Measurements from ENCODE around the gene NEURL4.

The NEURL4 gene

GRCh38 chr17:7352910-7353635 lies 23.9 kb upstream of the NEURL4 start:
- TF ChIP-seq ZFX (IDR thresholded peaks at IDR 0.05), result no peak
- TF ChIP-seq, protein P1, sequence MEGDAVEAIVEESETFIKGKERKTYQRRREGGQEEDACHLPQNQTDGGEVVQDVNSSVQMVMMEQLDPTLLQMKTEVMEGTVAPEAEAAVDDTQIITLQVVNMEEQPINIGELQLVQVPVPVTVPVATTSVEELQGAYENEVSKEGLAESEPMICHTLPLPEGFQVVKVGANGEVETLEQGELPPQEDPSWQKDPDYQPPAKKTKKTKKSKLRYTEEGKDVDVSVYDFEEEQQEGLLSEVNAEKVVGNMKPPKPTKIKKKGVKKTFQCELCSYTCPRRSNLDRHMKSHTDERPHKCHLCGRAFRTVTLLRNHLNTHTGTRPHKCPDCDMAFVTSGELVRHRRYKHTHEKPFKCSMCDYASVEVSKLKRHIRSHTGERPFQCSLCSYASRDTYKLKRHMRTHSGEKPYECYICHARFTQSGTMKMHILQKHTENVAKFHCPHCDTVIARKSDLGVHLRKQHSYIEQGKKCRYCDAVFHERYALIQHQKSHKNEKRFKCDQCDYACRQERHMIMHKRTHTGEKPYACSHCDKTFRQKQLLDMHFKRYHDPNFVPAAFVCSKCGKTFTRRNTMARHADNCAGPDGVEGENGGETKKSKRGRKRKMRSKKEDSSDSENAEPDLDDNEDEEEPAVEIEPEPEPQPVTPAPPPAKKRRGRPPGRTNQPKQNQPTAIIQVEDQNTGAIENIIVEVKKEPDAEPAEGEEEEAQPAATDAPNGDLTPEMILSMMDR (conservative IDR thresholded peaks at IDR 0.05), result no peak
- peak overlapping the region; percentile 87; the same call in 1 of the 2 replicates for H3K27ac ChIP-seq

- peak overlapping the region; percentile 87 for H3K27ac ChIP-seq
- TF ChIP-seq, protein P1 (conservative IDR thresholded peaks at IDR 0.05), result peak; percentile 34; the same call in 1 of the 2 replicates
- no peak for TF ChIP-seq ZFX (IDR thresholded peaks at IDR 0.05)
Measured at GRCh38 chr17:7352503-7352889, 23.4 kb upstream of the NEURL4 start.

GRCh38 chr17:7351665-7352502 lies 22.7 kb upstream of the NEURL4 start, which contains the start of gene KCTD11:
Gene KCTD11 (plus strand): TSS chr17:7352162.
- TF ChIP-seq, protein P1 (conservative IDR thresholded peaks at IDR 0.05), result no peak; the same call in 1 of the 2 replicates
- TF ChIP-seq ZFX (IDR thresholded peaks at IDR 0.05), result 0 out of 2 replicates have a peak, but pooled peaks have one; percentile 11

GRCh38 chr17:7348478-7349242 lies 19.5 kb upstream of the NEURL4 start:
- no peak overlapping the region for H3K27ac ChIP-seq
- TF ChIP-seq, protein P1 (conservative IDR thresholded peaks at IDR 0.05), result no peak
- TF ChIP-seq ZFX (IDR thresholded peaks at IDR 0.05), result no peak

More at GRCh38 chr17:7351665-7352502, 22.7 kb upstream of the NEURL4 start, which contains the start of gene KCTD11:
- peak within 1 kb of the TSS; percentile 87 for H3K27ac ChIP-seq

- TF ChIP-seq, protein P1 (conservative IDR thresholded peaks at IDR 0.05), result no peak
- TF ChIP-seq ZFX (IDR thresholded peaks at IDR 0.05), result no peak
- H3K27ac ChIP-seq, result no peak overlapping the region
Measured at GRCh38 chr17:7347630-7348477, 18.7 kb upstream of the NEURL4 start.

DNA sequence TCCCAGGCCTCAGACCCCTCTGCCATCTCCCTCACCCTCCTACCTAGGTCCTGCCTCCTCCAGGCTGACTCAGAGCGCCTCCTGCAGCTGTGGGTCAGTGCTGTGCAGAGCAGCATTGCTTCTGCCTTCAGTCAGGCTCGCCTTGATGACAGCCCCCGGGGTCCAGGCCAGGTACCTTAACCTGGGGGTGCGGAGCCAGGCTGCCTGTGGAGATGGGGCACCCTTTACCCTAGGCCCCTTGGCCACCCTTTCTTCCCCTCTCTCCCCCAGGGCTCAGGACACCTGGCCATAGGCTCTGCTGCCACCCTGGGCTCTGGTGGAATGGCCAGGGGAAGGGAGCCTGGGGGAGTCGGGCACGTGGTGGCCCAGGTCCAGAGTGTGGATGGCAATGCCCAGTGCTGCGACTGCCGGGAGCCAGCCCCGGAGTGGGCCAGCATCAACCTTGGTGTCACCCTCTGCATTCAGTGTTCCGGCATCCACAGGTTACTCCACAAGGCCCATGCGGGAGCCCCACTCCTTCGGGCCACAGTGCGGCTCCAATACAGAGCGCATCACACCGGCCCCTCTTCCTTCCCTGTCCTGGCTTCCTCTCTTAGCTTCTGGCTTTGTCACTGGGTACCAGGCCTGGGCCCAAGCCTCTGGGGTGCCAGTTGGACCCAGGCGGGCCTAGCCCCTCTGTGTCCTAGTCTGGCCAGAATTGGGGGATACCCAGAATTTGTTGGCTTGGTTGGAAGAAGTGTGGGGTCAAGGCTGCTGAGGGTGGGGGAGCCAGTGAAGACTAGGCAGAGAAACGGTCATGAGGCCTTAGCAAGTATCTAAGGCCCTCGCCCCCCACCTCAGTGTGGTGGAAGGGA lies 17.9 kb upstream of the NEURL4 start:
- TF ChIP-seq, protein P1 (conservative IDR thresholded peaks at IDR 0.05), result no peak
- no peak for TF ChIP-seq ZFX (IDR thresholded peaks at IDR 0.05)
- H3K27ac ChIP-seq, result no peak overlapping the region
